ENCODE results near the gene SLC43A1. TPM values are rescaled to one million over a fixed set of nuclear protein-coding genes. Genes with fewer than 3 reads are reported as not detected.

SLC43A1 gene
- polyA plus RNA-seq, 3 donors: 5.4 to 6.2 (median 5.8) TPM

GRCh38 chr11:57479911-57480310, 35.6 kb downstream of the SLC43A1 start:
- Mint-ChIP-seq H3K27me3 (ENCODE audit: low read depth in 3 of 3) (peaks cover 17 to 44% (median 25%) of the 10 kb centered on the region in 3 donors), H3K27ac (peak overlapping the region in 1 of 7 donors; percentile 25), H3K4me3 (no peak overlapping the region), H3K4me1 (peaks cover 56% of the 10 kb centered on the region), H3K36me3 (no peaks in the 10 kb centered on the region), H3K9me3 (peaks cover 0 to 5% (median 2%) of the 10 kb centered on the region in 7 donors)
- TF ChIP-seq, protein P1, sequence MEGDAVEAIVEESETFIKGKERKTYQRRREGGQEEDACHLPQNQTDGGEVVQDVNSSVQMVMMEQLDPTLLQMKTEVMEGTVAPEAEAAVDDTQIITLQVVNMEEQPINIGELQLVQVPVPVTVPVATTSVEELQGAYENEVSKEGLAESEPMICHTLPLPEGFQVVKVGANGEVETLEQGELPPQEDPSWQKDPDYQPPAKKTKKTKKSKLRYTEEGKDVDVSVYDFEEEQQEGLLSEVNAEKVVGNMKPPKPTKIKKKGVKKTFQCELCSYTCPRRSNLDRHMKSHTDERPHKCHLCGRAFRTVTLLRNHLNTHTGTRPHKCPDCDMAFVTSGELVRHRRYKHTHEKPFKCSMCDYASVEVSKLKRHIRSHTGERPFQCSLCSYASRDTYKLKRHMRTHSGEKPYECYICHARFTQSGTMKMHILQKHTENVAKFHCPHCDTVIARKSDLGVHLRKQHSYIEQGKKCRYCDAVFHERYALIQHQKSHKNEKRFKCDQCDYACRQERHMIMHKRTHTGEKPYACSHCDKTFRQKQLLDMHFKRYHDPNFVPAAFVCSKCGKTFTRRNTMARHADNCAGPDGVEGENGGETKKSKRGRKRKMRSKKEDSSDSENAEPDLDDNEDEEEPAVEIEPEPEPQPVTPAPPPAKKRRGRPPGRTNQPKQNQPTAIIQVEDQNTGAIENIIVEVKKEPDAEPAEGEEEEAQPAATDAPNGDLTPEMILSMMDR (IDR thresholded peaks at IDR 0.05): no peak
- no peak overlapping the region for H3K27ac ChIP-seq (ENCODE audit: low read depth in 1 of 2, low read length in 2 of 2)
- no peaks in the 10 kb centered on the region for H4K20me1 ChIP-seq (ENCODE audit: insufficient read depth, low read length)
- DNase-seq: no peak
- H3K79me2 ChIP-seq (ENCODE audit: insufficient read depth, low read length): peaks cover 5% of the 10 kb centered on the region
- H3K27me3 ChIP-seq (ENCODE audit: control insufficient read depth in 2 of 2, insufficient read depth in 2 of 2, low read length in 2 of 2): peaks cover 7 to 14% of the 10 kb centered on the region in 2 donors
- H2AFZ ChIP-seq (ENCODE audit: insufficient read depth, low read depth, low read length, poor library complexity, severe bottlenecking): no peak overlapping the region
- 67% methylated on average over 1 of the region's 4 CpGs for WGBS (ENCODE audit: insufficient coverage)
- H3K4me2 ChIP-seq (replicated peaks; ENCODE audit: extremely low read depth, low read length, poor library complexity, severe bottlenecking): no peak overlapping the region
- no peaks in the 10 kb centered on the region for H3K9me3 ChIP-seq (replicated peaks in 1 of 2; ENCODE audit: control insufficient read depth in 1 of 2, insufficient read depth in 1 of 2, low read length in 2 of 2)
- no peak overlapping the region for H3K9ac ChIP-seq (ENCODE audit: insufficient read depth, low read length, poor library complexity, severe bottlenecking)
- H3K36me3 ChIP-seq (replicated peaks in 1 of 2; ENCODE audit: control insufficient read depth in 1 of 2, insufficient read depth in 2 of 2, low read length in 2 of 2): no peaks in the 10 kb centered on the region
- intact Hi-C loops (cut with micrococcal nuclease): loop anchor here (5.0 kb wide), 2 partner anchors 37 to 133 kb away; partner anchors contain the start of gene SLC43A1 (in 1 of the 2)
- H3K4me1 ChIP-seq (ENCODE audit: control insufficient read depth in 1 of 2, insufficient read depth in 2 of 2, low read length in 2 of 2): peaks cover 55 to 57% of the 10 kb centered on the region in 2 donors
- H3K4me3 ChIP-seq (replicated peaks in 1 of 3; ENCODE audit: low read depth in 2 of 3, low read length in 3 of 3): no peak overlapping the region

DNA sequence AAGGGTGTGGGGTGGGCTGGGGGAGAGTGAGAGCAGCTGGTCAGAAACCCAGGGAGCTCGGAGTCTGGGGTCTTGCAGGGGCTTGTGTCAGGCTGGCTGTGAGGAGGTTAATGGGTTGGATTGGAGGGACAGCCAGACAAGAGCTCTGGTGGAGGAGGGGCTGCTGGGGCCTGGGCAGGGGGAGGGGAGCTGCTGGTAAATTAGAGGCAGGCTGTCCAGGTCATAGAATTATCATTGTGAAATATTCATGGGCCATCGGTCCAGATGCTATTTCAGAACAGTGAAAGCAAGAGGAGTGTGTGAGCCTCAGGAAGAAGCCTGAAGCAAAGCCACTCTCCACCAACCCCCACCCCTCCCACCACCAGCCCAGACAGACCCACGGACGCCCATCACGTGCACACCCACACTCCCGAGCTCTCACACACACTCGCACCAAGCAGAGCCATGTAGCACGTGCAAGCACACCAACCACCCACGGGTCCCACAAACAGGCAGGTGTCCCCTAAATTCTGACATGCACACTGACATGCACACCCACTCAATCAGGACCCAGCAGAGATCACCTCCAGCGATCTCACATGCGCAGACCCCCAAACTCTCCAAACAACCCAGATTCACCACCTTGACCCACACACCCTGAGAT, 36.4 kb downstream of the SLC43A1 start:
- peaks cover 0 to 5% (median 2%) of the 10 kb centered on the region in 7 donors for H3K9me3 Mint-ChIP-seq
- Histone ChIP-seq H3K9ac (ENCODE audit: insufficient read depth, low read length, poor library complexity, severe bottlenecking) (no peak overlapping the region), H2AFZ (ENCODE audit: insufficient read depth, low read depth, low read length, poor library complexity, severe bottlenecking) (no peak overlapping the region), H3K9me3 (replicated peaks in 1 of 2; ENCODE audit: control insufficient read depth in 1 of 2, insufficient read depth in 1 of 2, low read length in 2 of 2) (no peaks in the 10 kb centered on the region), H3K79me2 (ENCODE audit: insufficient read depth, low read length) (peaks cover 7% of the 10 kb centered on the region), H3K36me3 (replicated peaks in 1 of 2; ENCODE audit: control insufficient read depth in 1 of 2, insufficient read depth in 2 of 2, low read length in 2 of 2) (no peaks in the 10 kb centered on the region), H3K27me3 (ENCODE audit: control insufficient read depth in 2 of 2, insufficient read depth in 2 of 2, low read length in 2 of 2) (peaks cover 7 to 14% of the 10 kb centered on the region in 2 donors), H3K4me1 (ENCODE audit: control insufficient read depth in 1 of 2, insufficient read depth in 2 of 2, low read length in 2 of 2) (peaks cover 55 to 57% of the 10 kb centered on the region in 2 donors), H3K27ac (ENCODE audit: low read depth in 1 of 2, low read length in 2 of 2) (no peak overlapping the region), H3K4me3 (replicated peaks in 1 of 3; ENCODE audit: low read depth in 2 of 3, low read length in 3 of 3) (no peak overlapping the region), H3K4me2 (replicated peaks; ENCODE audit: extremely low read depth, low read length, poor library complexity, severe bottlenecking) (no peak overlapping the region), H4K20me1 (ENCODE audit: insufficient read depth, low read length) (no peaks in the 10 kb centered on the region)
- intact Hi-C loops (cut with micrococcal nuclease): loop anchor here in 1 of 2 donors (5.0 kb wide), 1 partner anchor 38 kb away; the partner anchor contains the start of gene SLC43A1
- no peak for DNase-seq
- no peaks in the 10 kb centered on the region for H3K36me3 Mint-ChIP-seq
- H3K27me3 Mint-ChIP-seq (ENCODE audit: low read depth in 3 of 3): peaks cover 17 to 44% (median 25%) of the 10 kb centered on the region in 3 donors
- TF ChIP-seq, protein P1 (IDR thresholded peaks at IDR 0.05): no peak
- H3K27ac Mint-ChIP-seq: peak overlapping the region in 1 of 7 donors; percentile 25
- peak overlapping the region in 1 of 2 donors; percentile 2 for H3K4me3 Mint-ChIP-seq
- 78% methylated on average over 6 of the region's 11 CpGs for WGBS (ENCODE audit: insufficient coverage)
- peaks cover 56% of the 10 kb centered on the region for H3K4me1 Mint-ChIP-seq
